HG03354 (cell line): ENCODE results near the gene ANK2.

Experiments
- ATAC-seq: cut with Tn5 transposase; IDR thresholded peaks from one replicate; pipeline ENCODE4 v1.9.1; 2021; ENCODE audit warnings: mild to moderate bottlenecking; ENCODE audit not compliant: unreplicated experiment, poor library complexity, severe bottlenecking

The ANK2 gene

GRCh38 chr4:113083346-113083745, 33.9 kb downstream of the ANK2 start:
- ATAC-seq = no peak

GRCh38 chr4:113086172-113086695, 36.8 kb downstream of the ANK2 start:
- no peak for ATAC-seq

- no peak for ATAC-seq
Observed at GRCh38 chr4:113088050-113088449, 38.6 kb downstream of the ANK2 start.

GRCh38 chr4:113090954-113091353, 41.5 kb downstream of the ANK2 start:
- no peak for ATAC-seq

- no peak for ATAC-seq
Observed at GRCh38 chr4:113094331-113094730, 44.9 kb downstream of the ANK2 start.

- ATAC-seq = no peak
Observed at GRCh38 chr4:113094802-113095201, 45.3 kb downstream of the ANK2 start.

- ATAC-seq = no peak
Observed at GRCh38 chr4:113101669-113102068, 52.2 kb downstream of the ANK2 start.

- ATAC-seq = no peak
Observed at GRCh38 chr4:113103556-113103955, 54.1 kb downstream of the ANK2 start.

- ATAC-seq = no peak
Observed at GRCh38 chr4:113106108-113106507, 56.7 kb downstream of the ANK2 start.

- ATAC-seq = no peak
Observed at GRCh38 chr4:113109106-113109718, 59.8 kb downstream of the ANK2 start.

GRCh38 chr4:113112338-113112978, 63.0 kb downstream of the ANK2 start:
- no peak for ATAC-seq

GRCh38 chr4:113113151-113113550, 63.7 kb downstream of the ANK2 start:
- no peak for ATAC-seq

GRCh38 chr4:113114884-113115283, 65.4 kb downstream of the ANK2 start:
- ATAC-seq = no peak

- no peak for ATAC-seq
Observed at GRCh38 chr4:113116414-113117357, 67.2 kb downstream of the ANK2 start.

GRCh38 chr4:113117358-113117702, 67.9 kb downstream of the ANK2 start:
- ATAC-seq = no peak

GRCh38 chr4:113122066-113122465, 72.6 kb downstream of the ANK2 start:
- ATAC-seq = no peak

GRCh38 chr4:113125418-113125817, 76.0 kb downstream of the ANK2 start:
- ATAC-seq = no peak

- ATAC-seq = no peak
Observed at GRCh38 chr4:113131136-113131535, 81.7 kb downstream of the ANK2 start.

GRCh38 chr4:113131621-113132020, 82.2 kb downstream of the ANK2 start:
- no peak for ATAC-seq

GRCh38 chr4:113141901-113142346, 92.5 kb downstream of the ANK2 start:
- ATAC-seq = peak; percentile 63
